GM23338 (cell line): Measurements from ENCODE around the gene LRP1-AS.

Experiments
- CREB1 ChIP-seq: fragments of 250-450 bp; sonication (Bioruptor Pico); IDR thresholded peaks from 2 replicates; pipeline ENCODE4 v1.5.0; 2020; ENCODE audit warnings: low read depth, mild to moderate bottlenecking, moderate library complexity
- CTCF ChIP-seq, 2 experiments: fragments of 200-600 bp in 1 of 2; sonication (generic) in 1 of 2; conservative IDR thresholded peaks; 2 replicates each; pipeline versions ENCODE4 v1.5.1 to v1.6.1; 2016 to 2017; ENCODE audit warnings: antibody characterized with exemption in 2 of 2, low read depth in 2 of 2, mild to moderate bottlenecking in 2 of 2, moderate library complexity in 1 of 2
- ETS1 ChIP-seq: IDR thresholded peaks from 2 replicates; pipeline ENCODE4 v1.6.1; 2016; ENCODE audit warnings: antibody characterized with exemption
- EZH2 ChIP-seq: fragments of 200-600 bp; sonication (generic); IDR thresholded peaks from one replicate; pipeline ENCODE4 v1.8.0; 2017; ENCODE audit warnings: antibody characterized with exemption, mild to moderate bottlenecking, low read depth; ENCODE audit not compliant: unreplicated experiment
- EZH2phosphoT487 ChIP-seq: fragments of 200-600 bp; sonication (generic); IDR thresholded peaks from one replicate; pipeline ENCODE4 v1.8.1; 2018; ENCODE audit warnings: antibody characterized with exemption; ENCODE audit not compliant: unreplicated experiment
- POLR2AphosphoS5 ChIP-seq: IDR thresholded peaks from 2 replicates; pipeline ENCODE4 v1.6.1; 2016; ENCODE audit warnings: antibody characterized with exemption, low read depth
- REST ChIP-seq: IDR thresholded peaks from one replicate; pipeline ENCODE4 v1.6.1; 2018; ENCODE audit warnings: antibody characterized with exemption; ENCODE audit not compliant: unreplicated experiment

GRCh38 chr12:57171668-57172067 lies 24.2 kb upstream of the LRP1-AS start:
- TF ChIP-seq CTCF (conservative IDR thresholded peaks at IDR 0.05; ENCODE audit: low read depth in 2 of 2) (no peak), POLR2AphosphoS5 (no peak), EZH2phosphoT487 (no peak), REST (no peak), EZH2 (no peak), ETS1 (no peak), CREB1 (CRISPR knock-in tag) (no peak)
